ENCODE data around the gene ABCC8. TPM values are rescaled to one million over a fixed set of nuclear protein-coding genes. Genes with fewer than 3 reads are reported as not detected.

Gene ABCC8
- total and polyA plus RNA-seq, 10 of the 15 experiments (the other 5 are each of a cell fraction or from before 2014, with no cell fraction given), result not detected

GRCh38 chr11:17498475-17498874 is 21.8 kb upstream of the ABCC8 start:
- ChIA-PET POLR2A (no interaction called here), SMC1A (ENCODE audit: uncharacterized antibody, unreplicated experiment) (no interaction called here), RAD21 (ENCODE audit: unreplicated experiment) (no interaction called here), CTCF (interaction anchor here (1.0 to 1.9 kb wide), 4 partner anchors 10 to 268 kb away, joined by 4 to 10 read pairs (median 6); no protein-coding TSS in a partner anchor)
- Histone ChIP-seq H3K4me2 (ENCODE audit: control insufficient read depth, insufficient read depth) (no peak overlapping the region), H3K27ac (ENCODE audit: control insufficient read depth, insufficient read depth) (no peak overlapping the region), H4K20me1 (ENCODE audit: control insufficient read depth, insufficient read depth) (no peaks in the 10 kb centered on the region), H3K4me3 (no peak overlapping the region), H3K9me3 (replicated peaks; ENCODE audit: control insufficient read depth, insufficient read depth, low read length) (no peaks in the 10 kb centered on the region), H3K9ac (ENCODE audit: control insufficient read depth, insufficient read depth, low read length) (no peak overlapping the region), H3K36me3 (ENCODE audit: control insufficient read depth in 2 of 2, insufficient read depth in 2 of 2, low read length in 1 of 2) (no peaks in the 10 kb centered on the region), H3K27me3 (replicated peaks in 1 of 2; ENCODE audit: control insufficient read depth in 2 of 2, insufficient read depth in 2 of 2, low read length in 1 of 2) (peaks cover 0 to 5% of the 10 kb centered on the region in 2 experiments), H3K79me2 (ENCODE audit: control insufficient read depth, insufficient read depth, low read length) (no peaks in the 10 kb centered on the region), H2AFZ (ENCODE audit: control insufficient read depth, low read depth, low read length) (no peak overlapping the region), H3K4me1 (ENCODE audit: control insufficient read depth, insufficient read depth, low read length) (no peaks in the 10 kb centered on the region)
- intact Hi-C loops (cut with micrococcal nuclease; ENCODE audit: unreplicated experiment), result no loop called here
- FAIRE-seq (no peak), ATAC-seq (peak; percentile 93), DNase-seq (ENCODE audit: low read depth, low spot score) (no peak)
- TF ChIP-seq, protein P1, sequence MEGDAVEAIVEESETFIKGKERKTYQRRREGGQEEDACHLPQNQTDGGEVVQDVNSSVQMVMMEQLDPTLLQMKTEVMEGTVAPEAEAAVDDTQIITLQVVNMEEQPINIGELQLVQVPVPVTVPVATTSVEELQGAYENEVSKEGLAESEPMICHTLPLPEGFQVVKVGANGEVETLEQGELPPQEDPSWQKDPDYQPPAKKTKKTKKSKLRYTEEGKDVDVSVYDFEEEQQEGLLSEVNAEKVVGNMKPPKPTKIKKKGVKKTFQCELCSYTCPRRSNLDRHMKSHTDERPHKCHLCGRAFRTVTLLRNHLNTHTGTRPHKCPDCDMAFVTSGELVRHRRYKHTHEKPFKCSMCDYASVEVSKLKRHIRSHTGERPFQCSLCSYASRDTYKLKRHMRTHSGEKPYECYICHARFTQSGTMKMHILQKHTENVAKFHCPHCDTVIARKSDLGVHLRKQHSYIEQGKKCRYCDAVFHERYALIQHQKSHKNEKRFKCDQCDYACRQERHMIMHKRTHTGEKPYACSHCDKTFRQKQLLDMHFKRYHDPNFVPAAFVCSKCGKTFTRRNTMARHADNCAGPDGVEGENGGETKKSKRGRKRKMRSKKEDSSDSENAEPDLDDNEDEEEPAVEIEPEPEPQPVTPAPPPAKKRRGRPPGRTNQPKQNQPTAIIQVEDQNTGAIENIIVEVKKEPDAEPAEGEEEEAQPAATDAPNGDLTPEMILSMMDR (IDR thresholded peaks at IDR 0.05 in 2 of 3, conservative IDR thresholded peaks at IDR 0.05 in 1 of 3; ENCODE audit: control insufficient read depth in 2 of 3, extremely low read depth in 1 of 3, insufficient read depth in 1 of 3, low read depth in 3 of 3, low read length in 3 of 3), result peak; percentile 11 to 37 (median 27); a peak in 2 of 6 replicates
- TF ChIP-seq ATF2 (IDR thresholded peaks at IDR 0.05; ENCODE audit: low read length), result no peak
- BruUV-seq (replicated peaks), result no TSS peak
- WGBS (ENCODE audit: insufficient coverage, insufficient replicate concordance, low lambda C conversion rate, missing lambda C conversion rate), result 11% methylated on average over 5 of the region's 5 CpGs
- in situ Hi-C loops (cut with MboI), result no loop called here

DNA sequence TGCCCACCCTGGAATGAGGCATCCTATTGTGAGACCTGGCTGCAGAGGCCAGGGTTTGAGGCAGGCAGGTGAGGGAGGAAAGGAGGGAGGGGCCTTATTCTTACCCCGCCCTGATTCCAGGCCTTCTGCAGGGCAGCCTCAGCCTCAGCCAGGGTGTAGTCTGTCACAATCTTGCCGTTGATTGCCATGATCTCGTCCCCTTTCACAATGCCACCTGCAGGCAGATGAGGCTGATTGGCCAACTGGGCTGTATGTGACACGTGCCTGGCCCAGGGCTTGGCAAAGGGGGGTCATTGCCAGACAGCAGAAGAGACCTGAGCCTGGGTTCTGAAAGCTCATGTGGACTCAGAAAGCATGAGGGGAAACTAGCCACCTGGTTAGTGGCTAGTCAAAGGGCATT is 21.4 kb upstream of the ABCC8 start:
- in situ Hi-C loops (cut with MboI), result no loop called here

More for the DNA sequence above, 21.4 kb upstream of the ABCC8 start:
- FAIRE-seq, result no peak
- Histone ChIP-seq H3K9ac (ENCODE audit: control insufficient read depth, insufficient read depth, low read length) (no peak overlapping the region), H4K20me1 (ENCODE audit: control insufficient read depth, insufficient read depth) (no peaks in the 10 kb centered on the region), H3K4me2 (ENCODE audit: control insufficient read depth, insufficient read depth) (no peak overlapping the region), H2AFZ (ENCODE audit: control insufficient read depth, low read depth, low read length) (no peak overlapping the region), H3K27me3 (replicated peaks in 1 of 2; ENCODE audit: control insufficient read depth in 2 of 2, insufficient read depth in 2 of 2, low read length in 1 of 2) (peaks cover 0 to 5% of the 10 kb centered on the region in 2 experiments), H3K9me3 (replicated peaks; ENCODE audit: control insufficient read depth, insufficient read depth, low read length) (no peaks in the 10 kb centered on the region), H3K36me3 (ENCODE audit: control insufficient read depth in 2 of 2, insufficient read depth in 2 of 2, low read length in 1 of 2) (no peaks in the 10 kb centered on the region), H3K27ac (ENCODE audit: control insufficient read depth, insufficient read depth) (no peak overlapping the region), H3K79me2 (ENCODE audit: control insufficient read depth, insufficient read depth, low read length) (no peaks in the 10 kb centered on the region), H3K4me3 (no peak overlapping the region), H3K4me1 (ENCODE audit: control insufficient read depth, insufficient read depth, low read length) (no peaks in the 10 kb centered on the region)
- 0 out of 4 replicates have a peak, but pooled peaks of 1 of the 2 experiments have one; percentile 10 for TF ChIP-seq BHLHE40 (IDR thresholded peaks at IDR 0.05; ENCODE audit: borderline replicate concordance in 1 of 2, low read depth in 2 of 2, low read length in 1 of 2)
- TF ChIP-seq KDM1A (IDR thresholded peaks at IDR 0.05; ENCODE audit: borderline replicate concordance), result no peak
- WGBS (ENCODE audit: insufficient coverage, insufficient replicate concordance, low lambda C conversion rate, missing lambda C conversion rate), result 0% methylated on average over 4 of the region's 4 CpGs
- POLR2A ChIA-PET, result no interaction called here
- SMC1A ChIA-PET (ENCODE audit: uncharacterized antibody, unreplicated experiment), result no interaction called here
- no peak for ATAC-seq
- intact Hi-C loops (cut with micrococcal nuclease; ENCODE audit: unreplicated experiment), result no loop called here
- RAD21 ChIA-PET (ENCODE audit: unreplicated experiment), result no interaction called here
- DNase-seq (ENCODE audit: low read depth, low spot score), result no peak
- CTCF ChIA-PET, result interaction anchor here (1.0 to 1.9 kb wide), 3 partner anchors 9 to 268 kb away, joined by 4 to 7 read pairs (median 4); no protein-coding TSS in a partner anchor
- BruUV-seq (replicated peaks), result no TSS peak
